ENCODE results near the gene ASB13. TPM values are rescaled to one million over a fixed set of nuclear protein-coding genes. Genes with fewer than 3 reads are reported as not detected.

The ASB13 gene
- total and polyA plus RNA-seq, 2 experiments from 2014 or later, result 16.9 to 18.1 TPM

GRCh38 chr10:5688587-5688986 lies 22.2 kb upstream of the ASB13 start:
- H3K4me2 ChIP-seq, result no peak overlapping the region
- 100% methylated on average over 3 of the region's 3 CpGs for WGBS (ENCODE audit: low lambda C conversion rate, missing lambda C conversion rate)
- no peak for DNase-seq (ENCODE audit: low spot score)
- no peaks in the 10 kb centered on the region for H3K27me3 ChIP-seq
- H4K20me1 ChIP-seq (ENCODE audit: insufficient read depth, poor library complexity, severe bottlenecking), result peaks cover 26% of the 10 kb centered on the region
- H3K9me3 ChIP-seq (ENCODE audit: low read depth), result no peaks in the 10 kb centered on the region
- no peak overlapping the region for H3K27ac ChIP-seq
- no peaks in the 10 kb centered on the region for H3K36me3 ChIP-seq (replicated peaks; ENCODE audit: insufficient read depth, low read depth)
- no peak for TF ChIP-seq EZH2 (IDR thresholded peaks at IDR 0.05; ENCODE audit: borderline replicate concordance)
- no peak for TF ChIP-seq CTCF (IDR thresholded peaks at IDR 0.05; ENCODE audit: poor library complexity)
- no peak for TF ChIP-seq EZH2phosphoT487 (IDR thresholded peaks at IDR 0.05; ENCODE audit: low read depth, severe bottlenecking, unreplicated experiment)
- no peaks in the 10 kb centered on the region for H3K9me2 ChIP-seq (replicated peaks; ENCODE audit: insufficient read depth)
- H3K79me2 ChIP-seq, result peaks cover 80% of the 10 kb centered on the region
- H3K4me3 ChIP-seq, result no peak overlapping the region
- no peak overlapping the region for H2AFZ ChIP-seq
- peaks cover 29% of the 10 kb centered on the region for H3K4me1 ChIP-seq (ENCODE audit: insufficient read depth)

GRCh38 chr10:5685764-5686240 lies 19.4 kb upstream of the ASB13 start:
- Histone ChIP-seq H3K36me3 (replicated peaks; ENCODE audit: insufficient read depth, low read depth) (no peaks in the 10 kb centered on the region), H3K9me3 (ENCODE audit: low read depth) (no peaks in the 10 kb centered on the region), H3K79me2 (peaks cover 52% of the 10 kb centered on the region), H3K9me2 (replicated peaks; ENCODE audit: insufficient read depth) (no peaks in the 10 kb centered on the region), H4K20me1 (ENCODE audit: insufficient read depth, poor library complexity, severe bottlenecking) (peaks cover 9% of the 10 kb centered on the region), H2AFZ (peak overlapping the region; percentile 67), H3K27ac (peak overlapping the region; percentile 89), H3K27me3 (no peaks in the 10 kb centered on the region), H3K4me1 (ENCODE audit: insufficient read depth) (peaks cover 10% of the 10 kb centered on the region), H3K4me3 (peak overlapping the region; percentile 97), H3K4me2 (peak overlapping the region; percentile 84)
- peak; percentile 26 for DNase-seq (ENCODE audit: low spot score)
- TF ChIP-seq EZH2 (IDR thresholded peaks at IDR 0.05; ENCODE audit: borderline replicate concordance) (no peak), CTCF (IDR thresholded peaks at IDR 0.05; ENCODE audit: poor library complexity) (no peak), EZH2phosphoT487 (IDR thresholded peaks at IDR 0.05; ENCODE audit: low read depth, severe bottlenecking, unreplicated experiment) (no peak)
- WGBS (ENCODE audit: low lambda C conversion rate, missing lambda C conversion rate), result 14% methylated on average over 10 of the region's 10 CpGs

GRCh38 chr10:5684971-5685763 lies 18.8 kb upstream of the ASB13 start:
- peaks cover 46% of the 10 kb centered on the region for H3K79me2 ChIP-seq
- WGBS (ENCODE audit: low lambda C conversion rate, missing lambda C conversion rate), result 1% methylated on average over 56 of the region's 77 CpGs
- H4K20me1 ChIP-seq (ENCODE audit: insufficient read depth, poor library complexity, severe bottlenecking), result peaks cover 9% of the 10 kb centered on the region
- no peaks in the 10 kb centered on the region for H3K36me3 ChIP-seq (replicated peaks; ENCODE audit: insufficient read depth, low read depth)
- no peaks in the 10 kb centered on the region for H3K9me2 ChIP-seq (replicated peaks; ENCODE audit: insufficient read depth)
- no peaks in the 10 kb centered on the region for H3K27me3 ChIP-seq
- H3K27ac ChIP-seq, result peak overlapping the region; percentile 89
- H2AFZ ChIP-seq, result peak overlapping the region; percentile 67
- no peaks in the 10 kb centered on the region for H3K9me3 ChIP-seq (ENCODE audit: low read depth)
- DNase-seq (ENCODE audit: low spot score), result peak; percentile 85
- no peak for TF ChIP-seq EZH2 (IDR thresholded peaks at IDR 0.05; ENCODE audit: borderline replicate concordance)
- TF ChIP-seq CTCF (IDR thresholded peaks at IDR 0.05; ENCODE audit: poor library complexity), result peak; percentile 57
- H3K4me2 ChIP-seq, result peak overlapping the region; percentile 84
- peaks cover 10% of the 10 kb centered on the region for H3K4me1 ChIP-seq (ENCODE audit: insufficient read depth)
- peak overlapping the region; percentile 97 for H3K4me3 ChIP-seq
